Activated CD4-positive, CD25-positive, alpha-beta regulatory T cell treated with anti-CD3 and anti-CD28 coated beads, Interleukin-2, amount 50 U/mL, for 16 hours (primary cell): ENCODE data around the gene PIP5K1A.
A peak's percentile ranks its signal among the peaks of the same experiment; 100 is the strongest.
"Not testable (repeated sequence)": the region's sequence is repeated elsewhere in the genome, so short reads cannot be mapped to it uniquely, and the experiment has no call there.

Experiments used
- DNase-seq: peaks from one replicate; pipeline ENCODE4 v3.0.0-alpha.2; 2020; ENCODE audit warnings: low read depth, low spot score

Gene PIP5K1A

GRCh38 chr1:151198254-151199127 is at the start of gene PIP5K1A:
Gene PIP5K1A (plus strand): TSS chr1:151198552. CDS start chr1:151198997, 445 bp downstream.
- DNase-seq = peak; percentile 98

GRCh38 chr1:151156515-151156819 is 41.9 kb upstream of the PIP5K1A start, which contains the start of gene TNFAIP8L2:
Gene TNFAIP8L2 (plus strand): TSS chr1:151156649. CDS start chr1:151158698, 2,049 bp downstream.
- peak; percentile 38 for DNase-seq

GRCh38 chr1:151157067-151157531 is 41.3 kb upstream of the PIP5K1A start:
- DNase-seq = peak; percentile 23

GRCh38 chr1:151158326-151158725 is 40.0 kb upstream of the PIP5K1A start:
- DNase-seq = no peak

- DNase-seq = no peak
These were observed 39.6 kb upstream of the PIP5K1A start for GRCh38 chr1:151158751-151159251.

GRCh38 chr1:151159373-151159772 is 39.0 kb upstream of the PIP5K1A start:
- no peak for DNase-seq

GRCh38 chr1:151164732-151165280 is 33.5 kb upstream of the PIP5K1A start:
- DNase-seq = no peak

- no peak for DNase-seq
These were observed 33.0 kb upstream of the PIP5K1A start for GRCh38 chr1:151165281-151165737.

- peak; percentile 96 for DNase-seq
These were observed 32.4 kb upstream of the PIP5K1A start, which contains the start of the genes LYSMD1 and SCNM1 for GRCh38 chr1:151165738-151166504. Gene LYSMD1 (minus strand): TSS chr1:151165902. CDS start chr1:151165258, 644 bp downstream. Gene SCNM1 (plus strand): TSS chr1:151166144. CDS start chr1:151166153, 9 bp downstream.

GRCh38 chr1:151166505-151166956 is 31.8 kb upstream of the PIP5K1A start:
- DNase-seq = no peak

GRCh38 chr1:151167116-151167515 is 31.2 kb upstream of the PIP5K1A start:
- DNase-seq = no peak

- DNase-seq = no peak
These were observed 27.2 kb upstream of the PIP5K1A start for GRCh38 chr1:151171190-151171589.

- no peak for DNase-seq
These were observed 23.2 kb upstream of the PIP5K1A start for GRCh38 chr1:151175041-151175741.

GRCh38 chr1:151175863-151176262 is 22.5 kb upstream of the PIP5K1A start, which contains the start of gene TMOD4:
Gene TMOD4 (minus strand): TSS chr1:151175981. CDS start chr1:151174875, 1,106 bp downstream.
- no peak for DNase-seq

GRCh38 chr1:151176514-151177045 is 21.8 kb upstream of the PIP5K1A start:
- DNase-seq = no peak

- no peak for DNase-seq
These were observed 14.1 kb upstream of the PIP5K1A start for GRCh38 chr1:151184211-151184610.

- no peak for DNase-seq
These were observed 11.1 kb upstream of the PIP5K1A start for GRCh38 chr1:151187205-151187604.

- not testable (repeated sequence) for DNase-seq
These were observed 9.7 kb upstream of the PIP5K1A start for GRCh38 chr1:151188667-151189066.

GRCh38 chr1:151189637-151190445 is 8.5 kb upstream of the PIP5K1A start, which contains the start of gene VPS72:
Gene VPS72 (minus strand): TSS chr1:151190197. CDS start chr1:151190121, 76 bp downstream.
- DNase-seq = peak; percentile 76

GRCh38 chr1:151192047-151192446 is 6.3 kb upstream of the PIP5K1A start:
- DNase-seq = no peak
